ENCODE measurements around the gene CPNE1. TPM values are rescaled to one million over a fixed set of nuclear protein-coding genes. Genes with fewer than 3 reads are reported as not detected.

The CPNE1 gene
- total RNA-seq, 1 experiment from 2014 or later = 333 TPM

DNA sequence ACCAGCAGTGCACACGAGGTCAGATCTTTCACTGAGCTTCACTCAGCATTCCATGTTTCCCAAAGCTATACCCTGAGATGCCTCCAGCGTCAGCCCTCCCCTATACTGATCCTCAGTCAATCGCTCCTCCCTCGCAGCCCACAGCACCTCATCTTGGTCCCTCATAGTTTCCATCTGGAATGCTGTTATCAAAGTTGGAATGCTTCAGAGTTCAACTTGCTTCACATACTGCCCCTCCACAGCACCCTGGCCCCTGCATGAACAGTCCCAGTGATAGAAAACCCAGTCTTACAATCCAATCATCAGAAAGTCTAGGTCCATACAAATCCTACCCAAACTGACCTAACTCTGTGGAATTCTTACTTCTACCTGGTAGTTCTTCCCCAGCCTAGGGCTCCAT is 29.0 kb downstream of the CPNE1 start:
- ChIA-PET POLR2A (no interaction called here), RAD21 (ENCODE audit: low non-redundant PET in 1 of 2, low total read pairs in 2 of 2, uncharacterized antibody in 2 of 2, unreplicated experiment in 2 of 2) (no interaction called here), CTCF (no interaction called here)
- Histone ChIP-seq H3K4me3 (replicated peaks in 1 of 2; ENCODE audit: low read depth in 1 of 2, low read length in 2 of 2) (no peak overlapping the region), H3K79me2 (ENCODE audit: insufficient read depth, low read length) (peaks cover 65% of the 10 kb centered on the region), H3K27me3 (ENCODE audit: insufficient read depth, low read length) (no peaks in the 10 kb centered on the region), H3K9me2 (ENCODE audit: insufficient read depth) (no peaks in the 10 kb centered on the region), H3K9ac (ENCODE audit: low read length) (no peak overlapping the region), H3K4me1 (ENCODE audit: control insufficient read depth in 1 of 2, insufficient read depth in 2 of 2, low read length in 2 of 2) (no peaks in the 10 kb centered on the region), H4K20me1 (ENCODE audit: insufficient read depth) (peaks cover 7% of the 10 kb centered on the region; the same call in 1 of the 2 replicates), H3K36me3 (ENCODE audit: control insufficient read depth in 1 of 2, insufficient read depth in 2 of 2, low read length in 2 of 2) (peaks cover 8 to 17% of the 10 kb centered on the region in 2 experiments; a peak in 3 of 4 replicates), H3K27ac (ENCODE audit: low read depth, low read length) (no peak overlapping the region), H2AFZ (ENCODE audit: low read depth, low read length, poor library complexity, severe bottlenecking) (no peak overlapping the region), H3K9me3 (ENCODE audit: control insufficient read depth in 1 of 2, insufficient read depth in 1 of 2, low read depth in 1 of 2, low read length in 2 of 2) (no peaks in the 10 kb centered on the region), H3K4me2 (ENCODE audit: low read length) (no peak overlapping the region)
- BruUV-seq (replicated peaks) = no TSS peak
- TF ChIP-seq EZH2phosphoT487 (IDR thresholded peaks at IDR 0.05; ENCODE audit: borderline replicate concordance) (no peak), RAD21 (IDR thresholded peaks at IDR 0.05; ENCODE audit: low read depth) (no peak), SRF (IDR thresholded peaks at IDR 0.05; ENCODE audit: low read depth) (no peak), ZFX (IDR thresholded peaks at IDR 0.05) (no peak), POLR2AphosphoS5 (IDR thresholded peaks at IDR 0.05; ENCODE audit: low read depth, low read length) (no peak)
- TF ChIP-seq, protein P1, sequence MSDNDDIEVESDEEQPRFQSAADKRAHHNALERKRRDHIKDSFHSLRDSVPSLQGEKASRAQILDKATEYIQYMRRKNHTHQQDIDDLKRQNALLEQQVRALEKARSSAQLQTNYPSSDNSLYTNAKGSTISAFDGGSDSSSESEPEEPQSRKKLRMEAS (IDR thresholded peaks at IDR 0.05) = no peak
- TF ChIP-seq, protein P2, sequence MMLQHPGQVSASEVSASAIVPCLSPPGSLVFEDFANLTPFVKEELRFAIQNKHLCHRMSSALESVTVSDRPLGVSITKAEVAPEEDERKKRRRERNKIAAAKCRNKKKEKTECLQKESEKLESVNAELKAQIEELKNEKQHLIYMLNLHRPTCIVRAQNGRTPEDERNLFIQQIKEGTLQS (IDR thresholded peaks at IDR 0.05) = no peak
- ATAC-seq (no peak), DNase-seq (ENCODE audit: low read depth, low spot score) (no peak)
- intact Hi-C loops (cut with micrococcal nuclease) = no loop called here

DNA sequence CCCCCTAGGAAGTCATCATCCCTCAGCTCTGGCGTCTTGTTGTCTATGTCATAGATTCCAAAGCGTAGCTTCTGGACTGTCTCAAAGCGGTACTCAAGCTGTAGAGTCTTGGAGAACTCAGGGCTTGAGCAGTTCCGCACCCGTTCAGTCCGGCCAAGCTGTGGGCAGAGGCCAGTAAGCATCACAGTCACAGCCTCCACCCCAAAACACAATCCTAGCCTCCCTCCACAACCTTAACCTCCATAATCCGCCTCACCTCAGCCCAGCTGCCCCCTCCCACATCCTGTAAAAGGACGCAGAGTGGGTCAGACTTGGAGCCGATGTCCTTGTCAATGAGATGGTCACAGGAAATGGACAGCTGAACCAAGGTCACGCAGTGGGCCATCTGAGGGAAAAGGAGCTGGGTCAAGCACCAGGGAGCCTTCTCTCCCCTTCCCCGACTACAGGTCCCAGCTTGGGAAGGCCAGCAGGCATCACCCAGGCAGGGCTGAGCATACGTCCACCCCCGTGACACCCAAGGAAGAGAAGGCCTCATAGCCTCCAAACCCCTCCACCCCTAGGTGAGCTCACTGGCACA is 32.1 kb downstream of the CPNE1 start:
- no TSS peak for BruUV-seq (replicated peaks)
- ATAC-seq = no peak

More for the DNA sequence above, 32.1 kb downstream of the CPNE1 start:
- Histone ChIP-seq H3K4me3 (replicated peaks in 1 of 2; ENCODE audit: low read depth in 1 of 2, low read length in 2 of 2) (no peak overlapping the region), H3K9me3 (ENCODE audit: control insufficient read depth in 1 of 2, insufficient read depth in 1 of 2, low read depth in 1 of 2, low read length in 2 of 2) (no peaks in the 10 kb centered on the region), H2AFZ (ENCODE audit: low read depth, low read length, poor library complexity, severe bottlenecking) (no peak overlapping the region), H3K36me3 (ENCODE audit: control insufficient read depth in 1 of 2, insufficient read depth in 2 of 2, low read length in 2 of 2) (peaks cover 26 to 30% of the 10 kb centered on the region in 2 experiments; a peak in 3 of 4 replicates), H4K20me1 (ENCODE audit: insufficient read depth) (no peaks in the 10 kb centered on the region), H3K79me2 (ENCODE audit: insufficient read depth, low read length) (peaks cover 35% of the 10 kb centered on the region), H3K4me2 (ENCODE audit: low read length) (no peak overlapping the region), H3K9me2 (ENCODE audit: insufficient read depth) (no peaks in the 10 kb centered on the region), H3K27me3 (ENCODE audit: insufficient read depth, low read length) (no peaks in the 10 kb centered on the region), H3K27ac (ENCODE audit: low read depth, low read length) (no peak overlapping the region), H3K9ac (ENCODE audit: low read length) (no peak overlapping the region), H3K4me1 (ENCODE audit: control insufficient read depth in 1 of 2, insufficient read depth in 2 of 2, low read length in 2 of 2) (no peaks in the 10 kb centered on the region)
- TF ChIP-seq CBX3 (IDR thresholded peaks at IDR 0.05; ENCODE audit: low read depth) (no peak), ZNF274 (IDR thresholded peaks at IDR 0.05; ENCODE audit: low read depth, low read length) (no peak)
- TF ChIP-seq, protein P2 (IDR thresholded peaks at IDR 0.05) = no peak
- no peak for DNase-seq (ENCODE audit: low read depth, low spot score)
- intact Hi-C loops (cut with micrococcal nuclease) = no loop called here
- POLR2A ChIA-PET = no interaction called here
- RAD21 ChIA-PET (ENCODE audit: low non-redundant PET in 1 of 2, low total read pairs in 2 of 2, uncharacterized antibody in 2 of 2, unreplicated experiment in 2 of 2) = no interaction called here
- CTCF ChIA-PET = no interaction called here

All from HCT116 (cell line).